Myocyte (in vitro differentiated cells): ENCODE measurements around the gene ATP5PB. TPM values are rescaled to one million over a fixed set of nuclear protein-coding genes. Genes with fewer than 3 reads are reported as not detected.

Source experiments
- DNase-seq: peaks from one replicate; pipeline ENCODE4 v3.0.0-alpha.2; 2012; ENCODE audit warnings: low read depth
- total RNA-seq: library from RNA; depleted of rRNA; stranded (reverse); fragments of >200 nt; gene quantifications from 2 replicates; pipeline ENCODE4 v1.2.3, GENCODE V29; 2014

The ATP5PB gene
- total RNA-seq, 1 donor from 2014 or later = 345 TPM

- no peak for DNase-seq
Measured at GRCh38 chr1:111446967-111447892, 2.0 kb upstream of the ATP5PB start.

GRCh38 chr1:111448482-111448917 is 764 bp upstream of the ATP5PB start:
- no peak for DNase-seq

GRCh38 chr1:111449703-111450017 is 396 bp downstream of the ATP5PB start:
- DNase-seq = no peak

- no peak for DNase-seq
Measured at GRCh38 chr1:111450185-111450584, 921 bp downstream of the ATP5PB start.

GRCh38 chr1:111452581-111452980 is 3.3 kb downstream of the ATP5PB start:
- DNase-seq = no peak

GRCh38 chr1:111453706-111454105 is 4.4 kb downstream of the ATP5PB start:
- DNase-seq = no peak

GRCh38 chr1:111454859-111455641 is 5.8 kb downstream of the ATP5PB start:
- DNase-seq = no peak

GRCh38 chr1:111455642-111456031 is 6.4 kb downstream of the ATP5PB start:
- DNase-seq = no peak

- DNase-seq = no peak
Measured at GRCh38 chr1:111461765-111462164, 12.5 kb downstream of the ATP5PB start.

GRCh38 chr1:111462370-111463028 is 13.2 kb downstream of the ATP5PB start:
- no peak for DNase-seq

- DNase-seq = peak; percentile 93
Measured at GRCh38 chr1:111463029-111463683, 13.9 kb downstream of the ATP5PB start.

GRCh38 chr1:111465754-111466153 is 16.5 kb downstream of the ATP5PB start:
- DNase-seq = no peak

GRCh38 chr1:111466480-111466879 is 17.2 kb downstream of the ATP5PB start:
- no peak for DNase-seq

GRCh38 chr1:111467865-111468716 is 18.8 kb downstream of the ATP5PB start:
- no peak for DNase-seq

GRCh38 chr1:111468717-111469100 is 19.4 kb downstream of the ATP5PB start:
- no peak for DNase-seq

- no peak for DNase-seq
Measured at GRCh38 chr1:111469539-111469938, 20.3 kb downstream of the ATP5PB start.

- no peak for DNase-seq
Measured at GRCh38 chr1:111470596-111470995, 21.3 kb downstream of the ATP5PB start.

GRCh38 chr1:111471012-111471411 is 21.7 kb downstream of the ATP5PB start:
- DNase-seq = no peak

- no peak for DNase-seq
Measured at GRCh38 chr1:111471538-111471937, 22.3 kb downstream of the ATP5PB start.

- DNase-seq = no peak
Measured at GRCh38 chr1:111474106-111474505, 24.8 kb downstream of the ATP5PB start.
